Stimulated activated CD4-positive, alpha-beta T cell treated with anti-CD3 and anti-CD28 coated beads, Interleukin-2, amount 100 ng/mL, for 24 hours (primary cell): ENCODE results near the gene TLL1.

Experiments used
- DNase-seq, 2 donors: peaks; one replicate each; pipeline ENCODE4 v3.0.0-alpha.2; 2020

The TLL1 gene

GRCh38 chr4:165982934-165983333 lies 109.9 kb downstream of the TLL1 start:
- DNase-seq: no peak

- no peak for DNase-seq
Measured at GRCh38 chr4:165986956-165987698, 114.1 kb downstream of the TLL1 start.

GRCh38 chr4:165991325-165992180 lies 118.5 kb downstream of the TLL1 start:
- no peak for DNase-seq

DNA sequence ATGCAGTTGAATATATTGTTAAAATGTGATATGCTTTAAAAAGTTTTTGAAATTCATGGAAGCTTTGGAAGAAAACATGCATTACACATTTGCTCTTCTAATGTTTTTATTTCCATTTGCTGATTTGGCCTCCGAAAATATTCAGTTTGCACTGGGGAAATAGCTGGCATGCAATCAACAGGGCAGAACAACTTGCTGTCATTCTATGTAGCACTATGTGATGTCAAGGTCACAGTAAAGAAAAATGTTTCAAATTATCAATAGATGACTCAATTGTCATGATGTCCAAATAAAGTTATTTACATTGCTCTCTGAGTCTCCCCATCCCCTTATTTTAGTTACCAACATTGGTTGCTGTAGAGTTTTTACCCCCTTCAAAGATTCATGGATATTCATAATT lies 119.2 kb downstream of the TLL1 start:
- no peak for DNase-seq

DNA sequence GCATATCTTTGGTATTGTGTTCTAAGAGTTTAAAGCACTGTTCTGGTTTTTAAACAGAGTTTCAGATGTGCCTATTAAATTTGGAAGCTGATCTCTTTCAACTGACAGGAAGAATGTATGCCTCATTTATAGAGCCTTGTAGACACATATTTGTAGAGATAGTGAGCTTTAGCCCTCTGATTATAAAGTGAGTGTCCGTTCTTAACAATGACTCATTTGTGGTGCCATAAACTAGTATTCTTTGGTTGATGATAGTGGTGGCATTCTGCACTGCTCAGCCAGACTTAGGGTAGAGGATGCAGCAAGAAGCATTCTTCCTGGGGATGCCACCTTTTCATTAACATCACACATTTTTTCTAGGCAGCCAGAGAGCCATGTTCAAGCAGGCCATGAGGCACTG lies 121.7 kb downstream of the TLL1 start:
- DNase-seq: no peak

DNA sequence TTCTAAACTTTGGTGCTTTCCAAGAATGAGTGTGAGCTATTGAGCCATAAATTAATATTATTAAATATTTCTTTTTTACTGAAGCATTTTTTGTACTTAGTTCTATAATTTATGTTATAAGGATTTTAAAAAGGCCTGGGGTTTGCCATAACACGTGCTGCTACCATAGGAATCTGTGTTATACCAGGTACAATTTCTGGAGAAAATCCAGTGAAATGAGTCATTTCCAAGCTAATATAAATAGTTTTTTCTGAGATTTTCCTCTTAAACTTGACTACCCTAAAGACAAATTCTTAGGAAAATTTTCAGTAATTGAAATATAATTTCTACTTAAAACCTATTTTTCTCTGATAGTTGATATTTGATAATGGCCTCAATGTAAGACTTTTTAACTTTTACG lies 130.8 kb downstream of the TLL1 start:
- DNase-seq: no peak

GRCh38 chr4:166006217-166006616 lies 133.2 kb downstream of the TLL1 start:
- no peak for DNase-seq

DNA sequence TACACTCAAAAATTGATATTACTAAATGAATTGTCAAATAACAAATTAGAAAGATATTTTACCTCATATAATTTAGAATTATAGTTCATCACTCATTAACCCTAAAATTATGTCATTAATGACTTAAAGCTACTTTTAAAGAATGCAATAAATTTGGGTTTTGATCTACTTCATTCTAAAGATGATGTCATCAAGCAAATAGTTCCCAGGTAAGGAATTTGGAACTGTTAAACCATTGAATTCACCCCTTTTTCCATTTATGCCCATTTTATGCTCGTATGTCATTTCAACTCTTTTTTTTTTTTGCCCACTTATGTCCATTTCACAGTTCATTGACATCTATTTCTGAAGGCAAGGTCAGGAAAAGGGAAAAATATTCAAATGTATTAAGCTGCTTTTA lies 135.5 kb downstream of the TLL1 start:
- no peak for DNase-seq

GRCh38 chr4:166012129-166013030 lies 139.3 kb downstream of the TLL1 start:
- DNase-seq: no peak

DNA sequence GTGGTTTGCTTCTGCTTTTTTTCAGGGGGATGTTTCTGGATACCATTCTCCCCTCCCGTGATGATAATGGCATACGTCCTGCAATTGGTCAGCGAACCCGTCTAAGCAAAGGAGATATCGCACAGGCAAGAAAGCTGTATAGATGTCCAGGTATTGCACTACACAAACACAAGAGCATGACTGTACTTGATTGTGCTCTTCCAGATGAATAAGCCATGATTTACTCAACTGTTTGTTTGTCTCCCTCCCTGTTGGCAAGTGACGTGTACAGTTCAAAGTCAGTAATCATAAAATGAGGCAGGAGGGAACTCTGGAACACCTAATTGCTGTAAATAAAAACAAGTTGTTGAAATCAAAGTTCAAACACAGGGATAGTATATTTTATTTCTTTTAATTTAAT lies 141.4 kb downstream of the TLL1 start:
- no peak for DNase-seq

DNA sequence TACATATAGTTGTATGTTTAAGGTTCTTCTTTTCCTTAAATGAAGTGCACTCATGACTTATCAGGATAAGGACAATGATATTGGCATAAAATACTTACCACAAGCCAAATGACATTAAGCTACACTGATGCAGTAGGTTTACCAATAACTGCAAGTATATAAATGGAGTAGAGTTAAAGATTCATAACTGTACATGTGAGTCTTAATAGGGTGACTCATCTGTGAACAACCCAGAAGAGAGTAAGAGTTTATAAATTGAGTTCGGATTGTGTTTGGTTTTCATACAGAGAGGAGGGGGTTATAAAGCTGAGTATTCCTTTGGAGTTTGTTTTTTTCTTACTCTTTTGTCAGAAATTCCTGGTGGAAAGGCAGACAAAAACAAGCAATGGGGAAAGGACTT lies 144.8 kb downstream of the TLL1 start:
- no peak for DNase-seq

- DNase-seq: no peak
Measured at GRCh38 chr4:166019441-166020220, 146.6 kb downstream of the TLL1 start.

GRCh38 chr4:166021617-166022016 lies 148.6 kb downstream of the TLL1 start:
- no peak for DNase-seq

DNA sequence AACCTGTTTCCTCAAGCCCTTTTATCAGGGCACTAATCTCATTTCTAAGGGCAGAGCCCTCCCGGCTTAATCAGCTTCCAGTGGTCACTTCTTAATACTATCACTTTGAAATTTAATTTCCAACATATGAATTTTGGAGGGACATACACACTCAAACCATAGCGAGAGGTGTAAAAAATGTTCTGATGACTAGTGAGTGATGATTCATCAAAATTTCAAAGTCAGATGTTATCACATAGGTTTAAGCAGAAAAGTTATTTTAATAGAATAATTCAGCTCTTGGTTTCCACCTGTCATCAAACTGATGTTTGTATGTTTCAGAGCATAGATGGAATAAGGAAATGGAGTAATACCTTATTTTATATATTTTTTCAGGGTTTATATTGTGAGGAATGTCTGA lies 161.9 kb downstream of the TLL1 start:
- no peak for DNase-seq

DNA sequence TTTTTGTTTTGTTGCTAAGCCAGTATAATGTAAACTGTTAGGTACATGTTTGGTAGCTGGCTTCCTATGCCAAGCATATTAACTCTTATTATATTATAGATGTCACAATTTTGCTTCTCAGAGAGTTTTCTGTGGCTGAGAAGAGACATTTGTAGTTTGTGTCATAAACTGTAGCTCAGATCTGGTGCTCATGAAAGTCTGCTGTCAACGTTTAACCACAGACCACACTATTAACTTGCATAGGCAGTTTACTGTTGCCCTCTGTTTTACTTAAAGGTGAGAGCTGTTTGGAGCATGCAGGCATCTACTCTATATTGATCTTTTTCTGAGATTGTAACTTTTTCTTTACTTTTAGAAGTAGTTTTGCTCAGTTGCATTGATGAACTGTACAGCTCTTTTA lies 166.8 kb downstream of the TLL1 start:
- DNase-seq: no peak

- no peak for DNase-seq
Measured at GRCh38 chr4:166042510-166043055, 169.5 kb downstream of the TLL1 start.

DNA sequence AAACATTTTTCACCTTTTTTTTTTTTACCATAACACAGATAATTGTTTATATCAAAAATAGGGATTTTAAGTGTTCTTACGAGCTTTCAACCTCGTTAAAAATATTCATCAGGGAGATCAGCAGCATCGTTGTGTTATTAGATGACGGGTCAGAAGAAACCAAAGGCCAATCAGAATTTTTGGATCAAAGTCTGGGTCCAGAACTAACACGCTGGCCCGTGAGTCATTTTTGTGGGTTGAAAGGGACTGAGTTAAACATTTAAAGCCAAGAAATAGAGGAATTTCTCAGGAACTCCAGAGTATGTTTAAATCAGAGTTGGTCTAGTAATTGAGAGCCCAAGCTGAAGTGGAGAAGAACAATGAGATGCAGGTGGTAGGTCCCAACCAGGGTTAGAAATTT lies 170.8 kb downstream of the TLL1 start:
- DNase-seq: no peak

GRCh38 chr4:166044871-166045270 lies 171.8 kb downstream of the TLL1 start:
- DNase-seq: no peak

DNA sequence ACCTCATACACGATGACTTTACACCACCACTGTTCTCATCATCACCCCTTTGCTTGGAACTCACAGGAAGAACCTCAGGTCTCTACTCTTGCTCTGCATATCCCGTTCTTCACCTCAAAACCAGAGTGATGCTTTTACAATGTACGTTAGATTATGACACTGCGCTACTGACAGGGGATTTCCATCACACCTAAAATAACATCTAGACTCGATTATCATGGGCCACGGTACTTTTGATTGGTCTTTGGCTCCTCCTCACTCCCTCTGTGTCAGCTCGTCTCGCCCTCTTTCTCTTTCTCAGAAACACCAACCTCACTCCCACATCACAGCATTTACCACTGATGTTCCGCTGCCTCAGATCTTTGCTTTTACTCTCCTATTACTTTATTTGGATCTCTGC lies 172.4 kb downstream of the TLL1 start:
- no peak for DNase-seq

DNA sequence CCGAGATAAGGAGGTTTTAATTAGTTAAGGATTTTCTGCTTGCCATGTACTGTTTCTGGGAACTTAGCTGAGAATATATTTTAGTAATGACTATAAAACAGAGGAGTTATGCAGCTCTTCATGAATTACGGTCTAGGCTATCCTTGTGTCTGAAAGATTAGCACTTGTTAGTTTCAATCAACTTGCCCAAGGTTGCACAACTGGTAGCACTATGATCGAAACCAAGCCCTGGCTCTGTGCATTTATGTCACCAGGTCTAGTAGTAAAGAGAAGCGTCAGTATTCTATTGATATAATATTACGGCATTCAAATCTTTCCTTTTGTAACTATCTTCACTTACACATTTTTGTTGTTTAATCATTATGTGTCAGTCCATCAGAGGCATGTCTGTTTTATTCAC lies 176.0 kb downstream of the TLL1 start:
- DNase-seq: no peak

GRCh38 chr4:166064721-166065120 lies 191.7 kb downstream of the TLL1 start:
- no peak for DNase-seq

DNA sequence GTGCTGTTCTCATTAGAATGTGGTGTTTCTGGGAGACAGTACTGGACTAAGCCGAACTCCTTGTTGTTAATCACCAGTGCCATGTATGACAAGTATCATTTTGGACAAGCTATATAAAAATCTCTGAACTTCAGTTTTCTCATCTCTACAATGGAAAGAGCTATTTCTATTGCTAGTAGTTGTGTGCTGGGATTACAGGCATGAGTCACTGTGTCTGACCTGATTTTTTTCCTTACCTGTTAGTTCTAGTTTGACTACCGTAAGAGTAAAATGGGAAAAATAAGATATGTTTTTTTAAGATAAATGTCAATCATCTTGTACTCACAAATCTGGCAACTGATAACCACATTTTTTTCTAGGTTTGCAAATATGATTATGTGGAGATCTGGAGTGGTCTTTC lies 192.3 kb downstream of the TLL1 start:
- no peak for DNase-seq
